Stomach (tissue), 9 donors: Measurements from ENCODE around the gene TRPC3. TPM values are rescaled to one million over a fixed set of nuclear protein-coding genes. Genes with fewer than 3 reads are reported as not detected.

ENCODE experiments used
- DNase-seq, 2 donors: peaks; one replicate each; pipeline versions ENCODE4 v3.0.0 to v3.0.0-alpha.2; 2013 to 2019
- H3K27ac ChIP-seq, 5 donors: fragments of 200-600 bp in 4 of 5; sonication (generic) in 4 of 5; one replicate each; pipeline ENCODE4 v1.5.1; 2013 to 2019; ENCODE audit warnings: mild to moderate bottlenecking in 1 of 5, moderate library complexity in 1 of 5
- H3K27me3 ChIP-seq, 3 donors: fragments of 200-600 bp; sonication (generic); one replicate each; pipeline ENCODE4 v1.5.1; 2017 to 2019; ENCODE audit warnings: mixed run types in 1 of 3
- H3K36me3 ChIP-seq, 4 donors: fragments of 200-600 bp; sonication (generic); 1 replicate in 3 of 4; 2 replicates in 1 of 4; pipeline ENCODE4 v1.5.1; 2016 to 2019
- H3K4me1 ChIP-seq, 4 donors: fragments of 200-600 bp; sonication (generic); one replicate each; pipeline ENCODE4 v1.5.1; 2016 to 2019
- H3K4me3 ChIP-seq, 4 donors: fragments of 200-600 bp; sonication (generic) in 3 of 4; one replicate each; pipeline ENCODE4 v1.5.1; 2016 to 2019; ENCODE audit warnings: mild to moderate bottlenecking in 1 of 4
- H3K9me3 ChIP-seq, 4 donors: fragments of 200-600 bp; sonication (generic); one replicate each; pipeline ENCODE4 v1.5.1; 2016 to 2019
- CTCF ChIP-seq, 7 experiments: fragments of 450-650 bp in 4 of 7; fragments of 200-600 bp in 3 of 7; sonication (generic) in 3 of 7; IDR thresholded peaks; one replicate each; pipeline ENCODE4 v1.5.1; 2016 to 2019; ENCODE audit warnings: antibody characterized with exemption in 7 of 7, control low read depth in 2 of 7, mild to moderate bottlenecking in 1 of 7
- EP300 ChIP-seq: sonication (generic); formaldehyde crosslinking; IDR thresholded peaks from one replicate; pipeline ENCODE4 v1.6.1; 2017; ENCODE audit warnings: antibody characterized with exemption
- POLR2A ChIP-seq, 4 donors: fragments of 450-650 bp; IDR thresholded peaks; one replicate each; pipeline ENCODE4 v1.6.1; 2016; ENCODE audit warnings: antibody characterized with exemption in 4 of 4, control low read depth in 2 of 4, mild to moderate bottlenecking in 1 of 4, moderate library complexity in 1 of 4
- POLR2AphosphoS5 ChIP-seq, 3 donors: sonication (generic); formaldehyde crosslinking; IDR thresholded peaks; one replicate each; pipeline ENCODE4 v1.6.1; 2016; ENCODE audit warnings: antibody characterized with exemption in 3 of 3
- WGBS, 5 donors: extraction: QIAGEN DNeasy Blood & Tissue Kit in 3 of 5; methylation state at CpG; one replicate each; pipeline versions ENCODE4 v1.1.5 to v1.1.7; 2013 to 2018; 5-methylcytosine and 5-hydroxymethylcytosine counted together
- intact Hi-C: fragments of 100-400 bp; cut with DNase I; formaldehyde crosslinking; loops from one replicate; pipeline ENCODE4 v1.15.1; 2023; ENCODE audit warnings: low total_unique reads
- polyA plus RNA-seq, 3 donors: library from polyadenylated mRNA; stranded (reverse); fragments of 200-250 nt; gene quantifications; one replicate each; pipeline ENCODE4 v1.2.3, GENCODE V29; 2013
- total RNA-seq, 5 donors: library from RNA; depleted of rRNA; stranded (reverse); fragments of >200 nt; gene quantifications; one replicate each; pipeline versions ENCODE4 v1.1.0 to v1.2.3, GENCODE V29; 2014 to 2016
- donor health status: healthy with polysubstance abuse.
- donor health status: Bipolar disorder and iron deficiency.
- donor health status: healthy.

The TRPC3 gene
- total and polyA plus RNA-seq, 8 donors, result 0.31 to 3.7 (median 0.70) TPM; not detected in 4

DNA sequence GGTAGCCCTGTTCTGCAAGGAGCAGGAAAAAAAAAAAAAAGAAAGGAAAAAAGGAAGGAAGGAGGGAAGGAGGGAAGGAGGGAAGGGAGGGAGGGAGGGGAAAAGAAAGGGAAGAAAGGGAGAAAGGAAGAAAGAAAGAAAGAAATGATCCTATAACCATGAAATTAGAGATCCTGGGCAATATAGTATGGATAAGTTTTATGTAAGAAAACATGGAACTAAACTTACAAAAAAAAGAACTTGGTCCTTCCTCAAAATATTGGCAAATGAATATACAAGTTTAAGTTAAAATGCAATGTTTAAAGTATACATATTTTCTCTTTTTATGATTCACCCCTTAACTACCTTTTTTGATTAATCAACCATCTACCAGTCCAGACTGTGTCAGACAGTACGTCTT, 100.5 kb downstream of the TRPC3 start:
- H3K4me1 ChIP-seq, result no peaks in the 10 kb centered on the region
- H3K9me3 ChIP-seq, result no peaks in the 10 kb centered on the region
- no peak overlapping the region for H3K27ac ChIP-seq
- intact Hi-C loops, result no loop called here
- TF ChIP-seq EP300 (no peak), POLR2AphosphoS5 (IDR thresholded peaks at IDR 0.05) (no peak), CTCF (IDR thresholded peaks at IDR 0.05) (no peak), POLR2A (IDR thresholded peaks at IDR 0.05) (no peak)
- H3K36me3 ChIP-seq, result peaks cover 12 to 60% (median 55%) of the 10 kb centered on the region in 4 donors
- H3K4me3 ChIP-seq, result no peak overlapping the region
- 89 to 99% (median 94%) methylated on average over 1 of the region's 1 CpG for whole genome bisulfite sequencing, 5 donors
- DNase-seq, result no peak
- H3K27me3 ChIP-seq, result no peaks in the 10 kb centered on the region

- TF ChIP-seq POLR2AphosphoS5 (IDR thresholded peaks at IDR 0.05) (no peak), CTCF (IDR thresholded peaks at IDR 0.05) (no peak), POLR2A (IDR thresholded peaks at IDR 0.05) (no peak), EP300 (no peak)
- Histone ChIP-seq H3K36me3 (peaks cover 26 to 77% (median 73%) of the 10 kb centered on the region in 4 donors), H3K27ac (no peak overlapping the region), H3K4me3 (no peak overlapping the region), H3K27me3 (no peaks in the 10 kb centered on the region), H3K4me1 (no peaks in the 10 kb centered on the region), H3K9me3 (no peaks in the 10 kb centered on the region)
- intact Hi-C loops, result no loop called here
- WGBS, 5 donors, result 80 to 92% (median 88%) methylated on average over 6 of the region's 6 CpGs
- DNase-seq, result no peak
These were observed 105.2 kb downstream of the TRPC3 start for GRCh38 chr4:121846662-121847061.

- Histone ChIP-seq H3K9me3 (no peaks in the 10 kb centered on the region), H3K27ac (no peak overlapping the region), H3K36me3 (peaks cover 20 to 94% (median 82%) of the 10 kb centered on the region in 4 donors), H3K4me1 (no peaks in the 10 kb centered on the region), H3K27me3 (no peaks in the 10 kb centered on the region), H3K4me3 (no peak overlapping the region)
- intact Hi-C loops, result no loop called here
- no peak for DNase-seq
- WGBS, 5 donors, result 91 to 96% (median 95%) methylated on average over 4 of the region's 4 CpGs
- TF ChIP-seq CTCF (IDR thresholded peaks at IDR 0.05) (no peak), POLR2AphosphoS5 (IDR thresholded peaks at IDR 0.05) (no peak), EP300 (no peak), POLR2A (IDR thresholded peaks at IDR 0.05) (no peak)
These were observed 109.0 kb downstream of the TRPC3 start for GRCh38 chr4:121842862-121843261.

GRCh38 chr4:121838136-121838535, 113.7 kb downstream of the TRPC3 start:
- Histone ChIP-seq H3K4me1 (no peaks in the 10 kb centered on the region), H3K4me3 (no peak overlapping the region), H3K36me3 (peaks cover 6 to 84% (median 75%) of the 10 kb centered on the region in 4 donors), H3K9me3 (no peaks in the 10 kb centered on the region), H3K27me3 (no peaks in the 10 kb centered on the region), H3K27ac (no peak overlapping the region)
- DNase-seq, result no peak
- intact Hi-C loops, result no loop called here
- TF ChIP-seq CTCF (IDR thresholded peaks at IDR 0.05), result no peak
- TF ChIP-seq POLR2AphosphoS5 (IDR thresholded peaks at IDR 0.05), result no peak
- no peak for TF ChIP-seq POLR2A (IDR thresholded peaks at IDR 0.05)
- no peak for TF ChIP-seq EP300
